Astrocyte (in vitro differentiated cells and primary cell): ENCODE results near the gene MT1E.

ENCODE experiments used
- EZH2 ChIP-seq: IDR thresholded peaks from 2 replicates; pipeline ENCODE4 v1.6.1; 2012; ENCODE audit warnings: mild to moderate bottlenecking, low read length, inconsistent platforms; ENCODE audit not compliant: insufficient read depth
- TF ChIP-seq, protein P1 (sequence below): IDR thresholded peaks from 2 replicates; pipeline ENCODE4 v1.5.1; 2011; ENCODE audit warnings: low read depth, mild to moderate bottlenecking, inconsistent platforms, low read length, moderate library complexity; ENCODE audit not compliant: insufficient read depth

DNA sequence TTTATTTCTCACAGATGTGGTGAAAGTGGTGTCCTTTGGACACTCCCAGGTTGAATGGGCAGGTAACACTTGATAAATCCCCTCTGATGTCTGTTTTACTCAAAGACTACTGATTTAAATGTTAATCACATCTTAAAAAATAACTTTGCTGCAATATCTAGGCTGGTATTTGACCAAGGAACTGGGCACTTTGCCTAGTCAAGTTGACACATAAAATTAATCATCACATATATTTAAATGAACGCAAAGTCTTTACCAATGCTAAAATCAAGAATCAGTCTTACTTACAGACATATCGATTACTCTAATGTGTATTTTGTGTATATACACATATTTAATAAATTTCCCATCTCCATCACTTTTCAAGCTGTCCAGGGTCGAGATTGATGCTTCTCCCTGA lies 10.2 kb upstream of the MT1E start:
- TF ChIP-seq, protein P1, sequence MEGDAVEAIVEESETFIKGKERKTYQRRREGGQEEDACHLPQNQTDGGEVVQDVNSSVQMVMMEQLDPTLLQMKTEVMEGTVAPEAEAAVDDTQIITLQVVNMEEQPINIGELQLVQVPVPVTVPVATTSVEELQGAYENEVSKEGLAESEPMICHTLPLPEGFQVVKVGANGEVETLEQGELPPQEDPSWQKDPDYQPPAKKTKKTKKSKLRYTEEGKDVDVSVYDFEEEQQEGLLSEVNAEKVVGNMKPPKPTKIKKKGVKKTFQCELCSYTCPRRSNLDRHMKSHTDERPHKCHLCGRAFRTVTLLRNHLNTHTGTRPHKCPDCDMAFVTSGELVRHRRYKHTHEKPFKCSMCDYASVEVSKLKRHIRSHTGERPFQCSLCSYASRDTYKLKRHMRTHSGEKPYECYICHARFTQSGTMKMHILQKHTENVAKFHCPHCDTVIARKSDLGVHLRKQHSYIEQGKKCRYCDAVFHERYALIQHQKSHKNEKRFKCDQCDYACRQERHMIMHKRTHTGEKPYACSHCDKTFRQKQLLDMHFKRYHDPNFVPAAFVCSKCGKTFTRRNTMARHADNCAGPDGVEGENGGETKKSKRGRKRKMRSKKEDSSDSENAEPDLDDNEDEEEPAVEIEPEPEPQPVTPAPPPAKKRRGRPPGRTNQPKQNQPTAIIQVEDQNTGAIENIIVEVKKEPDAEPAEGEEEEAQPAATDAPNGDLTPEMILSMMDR = no peak
- no peak for TF ChIP-seq EZH2
